LHCN-M2 (cell line): ENCODE data around the gene ATP13A4. TPM values are rescaled to one million over a fixed set of nuclear protein-coding genes. Genes with fewer than 3 reads are reported as not detected.
"Not testable (repeated sequence)": the region's sequence is repeated elsewhere in the genome, so short reads cannot be mapped to it uniquely, and the experiment has no call there.

Experiments used
- DNase-seq: peaks from one replicate; pipeline ENCODE4 v3.0.0-alpha.2; 2012; ENCODE audit warnings: low read depth
- total RNA-seq: library from RNA; depleted of rRNA; stranded (reverse); fragments of >200 nt; gene quantifications from 2 replicates; pipeline ENCODE4 v1.2.3, GENCODE V29; 2014

The ATP13A4 gene
- total RNA-seq, 1 experiment from 2014 or later: 0.06 TPM

DNA sequence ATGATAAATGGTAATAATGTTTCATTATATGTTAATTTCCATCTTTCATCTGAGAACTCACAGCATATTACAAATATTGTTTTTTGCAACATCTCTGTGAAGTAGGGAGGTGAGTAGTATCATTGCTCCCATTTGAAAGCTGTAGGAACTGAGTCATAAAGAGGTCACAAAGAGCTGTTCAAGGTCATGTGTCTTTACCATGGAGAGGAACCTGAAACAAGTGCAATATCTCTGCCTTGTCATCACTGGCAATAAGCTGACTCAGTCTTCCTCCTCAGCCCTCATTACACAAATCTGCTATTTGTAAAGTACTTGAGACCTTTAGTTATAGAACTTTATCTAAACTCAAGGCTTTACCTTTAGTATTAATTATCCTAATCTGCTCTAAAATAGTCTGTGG lies 4.4 kb upstream of the ATP13A4 start:
- DNase-seq: no peak

DNA sequence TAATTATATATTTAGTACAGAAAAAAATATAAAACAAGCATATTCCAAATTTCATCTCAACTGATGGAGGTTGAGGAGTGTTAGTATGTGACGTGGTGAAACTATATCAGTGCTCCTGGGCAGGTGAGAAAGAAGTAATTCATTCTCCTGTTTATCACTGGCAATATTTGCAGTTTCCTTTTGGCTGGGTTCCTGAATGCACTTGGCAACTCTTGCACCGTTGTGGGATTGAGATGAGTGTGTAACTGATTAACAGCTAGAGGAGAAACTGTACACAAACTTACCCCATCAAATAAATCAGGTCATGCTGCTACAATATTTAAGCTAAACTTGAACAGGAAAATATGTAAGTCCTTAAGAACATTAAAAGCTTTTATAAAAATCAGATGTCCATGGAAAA lies 2.1 kb upstream of the ATP13A4 start:
- DNase-seq: no peak

DNA sequence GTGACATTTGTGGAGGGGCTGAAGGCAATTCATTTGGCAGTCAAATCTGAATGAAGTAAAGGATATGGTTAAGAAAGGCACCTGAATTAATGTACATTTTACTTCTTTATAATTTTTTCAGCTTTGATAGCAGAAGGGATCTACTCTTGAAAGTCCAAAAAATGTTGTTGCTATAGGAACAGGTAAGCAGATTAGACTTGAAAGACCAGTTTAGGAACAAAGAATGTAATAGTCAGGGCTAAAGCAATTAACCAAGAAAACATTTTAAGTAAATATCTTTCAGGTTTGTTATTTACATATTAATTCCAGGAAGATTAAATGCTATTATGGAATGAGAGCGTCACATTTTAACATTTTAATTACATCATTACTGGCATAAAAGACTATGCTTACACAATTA lies 1.1 kb downstream of the ATP13A4 start:
- no peak for DNase-seq

DNA sequence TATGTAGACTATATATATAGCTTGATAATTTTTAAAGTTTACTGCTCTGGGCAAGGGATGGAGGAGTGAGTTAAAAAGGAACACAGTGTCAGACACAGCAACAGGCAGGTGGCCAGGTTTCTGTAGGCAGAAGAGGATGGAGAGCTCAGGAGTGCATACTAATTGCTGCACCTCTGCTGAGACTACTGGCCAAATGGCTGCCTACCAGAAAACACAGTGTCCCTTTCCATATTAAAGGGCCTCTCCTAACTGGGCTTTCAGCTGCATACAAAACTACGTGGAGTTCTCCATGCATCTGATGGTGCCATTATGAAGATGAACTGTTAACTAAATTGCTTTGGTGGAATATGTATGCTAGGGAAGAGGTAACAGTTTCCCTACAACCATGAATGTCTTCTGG lies 1.8 kb downstream of the ATP13A4 start:
- DNase-seq: no peak

- DNase-seq: no peak
Observed at GRCh38 chr3:193548406-193548805, 6.3 kb downstream of the ATP13A4 start.

GRCh38 chr3:193546129-193546528 lies 8.6 kb downstream of the ATP13A4 start:
- DNase-seq: no peak

- no peak for DNase-seq
Observed at GRCh38 chr3:193545304-193545703, 9.4 kb downstream of the ATP13A4 start.

GRCh38 chr3:193544289-193544688 lies 10.4 kb downstream of the ATP13A4 start:
- no peak for DNase-seq

GRCh38 chr3:193530231-193531165 lies 24.2 kb downstream of the ATP13A4 start:
- DNase-seq: no peak

DNA sequence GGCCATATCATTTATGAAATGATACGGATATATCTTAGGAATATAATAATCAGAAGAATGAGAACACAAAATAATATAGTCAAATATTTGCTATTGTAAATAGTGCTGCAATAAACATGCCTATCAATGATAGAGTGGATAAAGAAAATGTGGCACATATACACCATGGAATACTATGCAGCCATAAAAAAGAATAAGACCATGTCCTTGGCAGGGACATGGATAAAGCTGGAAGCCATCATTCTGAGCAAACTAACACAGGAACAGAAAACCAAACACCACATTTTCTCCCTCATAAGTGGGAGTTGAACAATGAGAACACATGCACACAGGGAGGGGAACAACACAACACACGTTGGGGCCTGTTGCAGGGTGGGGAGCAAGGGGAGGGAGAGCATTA lies 28.6 kb downstream of the ATP13A4 start:
- DNase-seq: not testable (repeated sequence)

- no peak for DNase-seq
Observed at GRCh38 chr3:193522473-193522872, 32.2 kb downstream of the ATP13A4 start.

DNA sequence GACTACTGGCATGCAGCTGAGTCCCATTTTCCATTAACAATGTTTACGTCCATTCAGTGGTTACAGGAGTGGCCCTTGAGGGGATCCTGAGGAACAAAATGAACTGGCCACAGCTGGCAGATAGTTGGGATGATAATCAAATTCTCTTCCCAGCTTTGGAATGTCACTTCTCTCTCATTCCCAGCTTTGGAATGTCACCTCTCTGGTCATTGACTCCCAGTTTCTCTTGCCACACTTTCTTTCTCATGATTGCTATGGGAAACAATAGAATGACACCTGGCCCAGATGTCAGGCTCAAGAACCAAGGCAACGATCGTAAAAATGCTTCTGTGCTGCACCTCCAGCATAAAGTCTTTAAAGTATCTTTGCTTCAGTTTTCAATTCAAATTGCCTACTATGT lies 34.0 kb downstream of the ATP13A4 start:
- DNase-seq: no peak

DNA sequence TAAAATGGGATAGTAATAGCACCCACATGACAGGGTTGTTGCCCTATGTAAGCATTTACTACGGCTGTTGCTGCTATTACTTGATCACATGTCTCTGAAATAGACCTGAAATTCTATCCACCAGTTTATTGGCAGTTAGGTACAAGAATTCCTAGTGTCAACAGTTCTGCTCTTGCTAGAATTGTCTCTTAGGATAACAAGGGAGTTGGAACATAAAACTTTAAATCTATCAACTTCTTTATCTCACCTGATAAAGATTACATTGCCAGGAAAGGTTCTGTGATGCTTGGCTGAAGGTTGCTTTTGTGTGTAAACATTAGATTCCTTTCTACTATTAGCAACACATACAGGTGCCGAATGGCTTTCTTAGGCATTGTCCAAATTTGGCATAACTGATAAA lies 38.7 kb downstream of the ATP13A4 start:
- no peak for DNase-seq

DNA sequence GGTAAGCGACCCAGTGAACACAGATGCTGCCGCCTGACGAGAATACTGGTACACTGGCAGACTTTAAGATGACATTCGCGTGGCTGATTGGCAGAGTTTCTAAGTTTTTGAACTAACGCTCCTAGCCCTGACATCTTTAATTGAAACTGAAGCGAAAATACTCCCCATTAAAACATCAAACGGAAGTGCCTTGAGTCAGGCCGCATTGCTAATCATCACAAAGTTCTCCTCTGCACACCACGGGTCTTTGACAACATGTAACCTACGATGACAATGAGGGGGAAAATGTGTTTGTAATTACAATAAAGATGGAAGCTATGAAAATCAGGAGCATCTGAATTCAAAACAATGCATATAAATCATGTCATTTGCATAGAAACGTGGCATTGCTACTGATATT lies 44.5 kb downstream of the ATP13A4 start:
- DNase-seq: no peak

- DNase-seq: no peak
Observed at GRCh38 chr3:193509103-193509965, 45.4 kb downstream of the ATP13A4 start.

GRCh38 chr3:193508108-193508507 lies 46.6 kb downstream of the ATP13A4 start:
- no peak for DNase-seq

- DNase-seq: no peak
Observed at GRCh38 chr3:193507566-193507965, 47.1 kb downstream of the ATP13A4 start.

GRCh38 chr3:193506921-193507320 lies 47.8 kb downstream of the ATP13A4 start:
- DNase-seq: no peak

GRCh38 chr3:193502871-193503270 lies 51.8 kb downstream of the ATP13A4 start:
- DNase-seq: no peak

DNA sequence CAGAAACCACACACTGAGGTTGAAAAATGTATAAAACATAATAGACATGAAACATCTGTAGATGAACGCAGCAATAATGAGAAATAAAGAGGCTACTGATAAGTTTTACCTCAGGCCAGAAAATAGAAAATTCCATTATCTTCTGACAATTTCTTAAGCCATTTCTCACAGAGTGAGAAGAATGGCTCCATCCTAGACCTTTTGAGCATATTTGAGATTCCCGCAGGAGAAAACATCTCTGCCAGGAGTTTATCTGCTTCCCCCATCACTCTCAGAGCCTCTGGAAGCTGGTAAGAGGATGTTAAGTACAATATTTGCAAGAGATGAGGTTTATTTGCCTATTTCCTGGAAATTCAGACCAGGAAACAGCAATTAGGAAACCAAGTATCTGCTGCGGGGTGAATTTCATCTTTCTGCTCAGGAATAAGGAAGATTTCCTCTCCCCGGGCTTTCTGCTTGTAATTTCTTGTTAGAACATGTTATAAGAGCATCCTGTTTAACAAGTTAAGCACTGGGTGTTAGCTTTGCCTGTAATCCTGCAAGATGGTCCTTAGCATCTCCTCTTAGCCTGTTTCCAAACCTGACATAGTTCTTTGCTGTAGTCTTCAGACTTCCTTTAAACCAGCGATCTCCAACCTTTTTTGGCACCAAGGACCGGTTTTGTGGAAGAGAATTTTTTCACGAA lies 54.8 kb downstream of the ATP13A4 start:
- no peak for DNase-seq

DNA sequence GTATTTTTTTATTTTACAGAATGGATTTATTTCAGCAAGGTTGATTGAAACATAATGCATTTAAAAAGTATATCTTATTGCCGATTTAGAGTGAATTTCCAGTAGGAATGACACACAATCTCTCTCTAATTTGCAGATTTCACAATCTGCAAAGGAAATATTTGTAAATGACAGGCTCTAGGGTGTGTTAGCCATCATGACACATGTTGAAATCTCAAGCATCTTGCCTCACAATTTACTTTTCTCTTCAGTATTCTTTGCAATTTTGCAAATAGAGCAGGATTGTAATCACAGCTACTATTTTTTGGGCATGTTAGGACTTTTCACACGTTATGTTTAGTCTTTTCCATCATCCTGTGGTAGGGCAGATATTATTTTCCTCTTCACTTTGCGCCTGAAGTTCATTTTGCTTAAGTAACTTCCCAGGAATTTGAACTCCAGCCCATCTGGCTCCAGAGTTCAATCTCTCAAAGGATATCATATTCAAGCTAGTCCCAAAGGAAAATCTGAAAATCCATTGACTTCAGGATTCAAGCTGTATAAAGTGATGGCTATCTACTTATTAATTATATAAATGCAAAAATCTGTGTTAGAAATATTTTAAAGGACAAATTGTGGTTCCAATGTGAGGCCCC lies 55.4 kb downstream of the ATP13A4 start:
- DNase-seq: no peak
